ENCODE data around the gene HOXD9.
A peak's percentile ranks its signal among the peaks of the same experiment; 100 is the strongest.

HOXD9 gene

GRCh38 chr2:176098366-176099158 is 24.0 kb upstream of the HOXD9 start:
- DNase-seq, result no peak

GRCh38 chr2:176099159-176099727 is 23.3 kb upstream of the HOXD9 start:
- DNase-seq, result no peak

GRCh38 chr2:176099728-176100546 is 22.6 kb upstream of the HOXD9 start, which contains the start of gene HOXD12:
Gene HOXD12, plus strand, starts transcription at chr2:176099795. Its CDS starts 7 bp downstream, at chr2:176099802.
- DNase-seq, result no peak

- DNase-seq, result no peak
Observed at GRCh38 chr2:176100547-176101140, 21.9 kb upstream of the HOXD9 start.

GRCh38 chr2:176101216-176101830 is 21.2 kb upstream of the HOXD9 start:
- no peak for DNase-seq

GRCh38 chr2:176101842-176102241 is 20.7 kb upstream of the HOXD9 start:
- DNase-seq, result no peak

- DNase-seq, result no peak
Observed at GRCh38 chr2:176102309-176102866, 20.1 kb upstream of the HOXD9 start.

GRCh38 chr2:176103194-176103593 is 19.3 kb upstream of the HOXD9 start:
- DNase-seq, result no peak

- DNase-seq, result no peak
Observed at GRCh38 chr2:176103742-176104315, 18.7 kb upstream of the HOXD9 start.

- peak; percentile 67 for DNase-seq
Observed at GRCh38 chr2:176104316-176105077, 18.0 kb upstream of the HOXD9 start.

GRCh38 chr2:176105078-176105729 is 17.3 kb upstream of the HOXD9 start:
- no peak for DNase-seq

GRCh38 chr2:176105730-176106580 is 16.6 kb upstream of the HOXD9 start:
- DNase-seq, result no peak

- no peak for DNase-seq
Observed at GRCh38 chr2:176106581-176107539, 15.7 kb upstream of the HOXD9 start, which contains the start of gene HOXD11. Gene HOXD11, plus strand, starts transcription at chr2:176107280. Its CDS starts 76 bp downstream, at chr2:176107356.

GRCh38 chr2:176107731-176108181 is 14.8 kb upstream of the HOXD9 start:
- no peak for DNase-seq

GRCh38 chr2:176109192-176109901 is 13.2 kb upstream of the HOXD9 start:
- DNase-seq, result no peak

GRCh38 chr2:176109946-176110345 is 12.6 kb upstream of the HOXD9 start:
- DNase-seq, result no peak

Data from eye (tissue), 1 donor.